Putamen (tissue), 1 donor: Measurements from ENCODE around the gene CDC42BPG.

Experiments
- DNase-seq: peaks from one replicate; pipeline ENCODE4 v3.0.0-alpha.2; 2016; ENCODE audit warnings: low spot score

CDC42BPG gene

DNA sequence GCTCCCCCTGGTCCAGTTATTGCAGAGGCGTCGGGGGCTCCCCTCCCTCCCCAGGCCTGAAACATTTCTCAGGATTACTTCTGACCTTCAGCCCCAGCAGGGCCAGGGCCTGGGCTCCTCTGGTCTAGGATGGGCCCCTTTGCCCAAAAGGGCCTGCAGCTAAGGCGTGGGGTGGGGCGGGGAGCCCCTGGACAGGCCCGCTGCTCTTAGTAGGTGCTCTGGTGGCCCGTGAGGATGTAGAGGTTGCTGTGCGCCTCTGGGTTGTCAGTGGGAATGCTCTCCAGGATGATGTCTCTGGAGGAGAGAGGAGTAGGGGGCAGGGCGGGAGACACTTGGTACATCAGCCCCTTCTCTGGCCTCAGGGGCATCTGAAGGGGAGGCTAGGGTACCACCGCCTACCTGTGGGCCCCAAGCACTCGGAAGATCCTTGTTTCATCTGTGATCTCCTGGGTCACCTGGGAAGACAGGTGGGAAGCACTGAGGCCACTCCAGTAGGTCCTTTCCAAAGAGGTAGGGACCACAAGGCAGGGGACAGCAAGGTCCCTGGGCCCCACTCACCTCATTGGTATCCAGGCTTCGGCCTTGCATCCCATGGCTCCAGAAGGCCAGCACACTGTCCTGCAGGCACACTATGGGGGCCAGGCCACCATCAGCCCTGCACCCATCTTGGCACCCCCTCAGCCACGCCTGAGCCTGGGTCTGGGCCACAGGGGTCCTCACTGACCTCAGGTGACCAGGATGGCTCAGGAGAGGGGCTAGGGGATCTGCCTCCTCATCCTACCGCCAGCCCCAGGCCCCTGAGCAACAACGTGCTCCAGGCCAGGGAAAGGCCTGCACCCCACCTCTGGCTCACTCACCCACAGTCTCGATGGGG is 54.9 kb downstream of the CDC42BPG start:
- no peak for DNase-seq

DNA sequence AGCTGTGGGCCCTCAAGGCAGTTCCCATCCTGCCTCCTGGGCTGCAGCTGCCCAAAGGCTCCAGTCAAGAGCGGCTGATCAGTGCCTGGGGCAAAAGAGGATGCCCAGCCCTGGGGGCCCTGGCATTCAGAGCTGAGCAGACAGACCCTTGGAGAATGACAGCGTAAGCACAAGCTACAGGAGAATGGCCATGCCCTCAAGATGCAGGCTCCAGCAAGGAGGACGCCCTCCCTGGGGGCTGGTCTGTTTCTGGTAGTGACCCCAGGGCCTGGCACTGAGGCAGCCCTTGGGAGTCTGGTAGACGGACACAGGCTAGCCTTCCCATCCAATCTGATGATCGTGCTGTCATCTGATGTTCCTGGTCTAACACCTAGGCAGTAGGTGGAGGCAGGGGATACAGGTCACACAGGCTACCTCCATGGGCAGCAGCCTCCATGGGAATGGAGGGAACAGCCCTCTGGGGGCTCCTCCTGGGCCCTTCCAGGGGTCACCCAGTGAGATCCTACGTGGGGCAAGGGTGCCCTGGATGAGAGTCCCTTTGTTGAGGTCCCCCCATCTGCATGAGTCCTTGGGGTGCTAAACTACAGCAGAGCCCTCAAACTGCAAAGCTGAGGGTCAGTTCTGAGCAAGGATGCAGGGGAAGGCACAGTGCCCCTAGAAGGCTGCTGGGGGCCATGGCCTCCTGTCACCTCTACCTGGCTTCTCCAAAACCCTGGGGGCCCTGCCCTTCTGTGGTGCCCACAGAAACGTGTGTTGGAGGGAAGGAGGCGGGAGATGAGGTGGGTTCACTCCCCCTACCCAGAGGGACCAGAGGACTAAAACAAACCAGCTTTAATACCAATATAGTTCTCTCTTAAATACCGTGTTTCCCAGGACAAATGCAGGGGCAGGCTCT is 55.9 kb downstream of the CDC42BPG start:
- no peak for DNase-seq

DNA sequence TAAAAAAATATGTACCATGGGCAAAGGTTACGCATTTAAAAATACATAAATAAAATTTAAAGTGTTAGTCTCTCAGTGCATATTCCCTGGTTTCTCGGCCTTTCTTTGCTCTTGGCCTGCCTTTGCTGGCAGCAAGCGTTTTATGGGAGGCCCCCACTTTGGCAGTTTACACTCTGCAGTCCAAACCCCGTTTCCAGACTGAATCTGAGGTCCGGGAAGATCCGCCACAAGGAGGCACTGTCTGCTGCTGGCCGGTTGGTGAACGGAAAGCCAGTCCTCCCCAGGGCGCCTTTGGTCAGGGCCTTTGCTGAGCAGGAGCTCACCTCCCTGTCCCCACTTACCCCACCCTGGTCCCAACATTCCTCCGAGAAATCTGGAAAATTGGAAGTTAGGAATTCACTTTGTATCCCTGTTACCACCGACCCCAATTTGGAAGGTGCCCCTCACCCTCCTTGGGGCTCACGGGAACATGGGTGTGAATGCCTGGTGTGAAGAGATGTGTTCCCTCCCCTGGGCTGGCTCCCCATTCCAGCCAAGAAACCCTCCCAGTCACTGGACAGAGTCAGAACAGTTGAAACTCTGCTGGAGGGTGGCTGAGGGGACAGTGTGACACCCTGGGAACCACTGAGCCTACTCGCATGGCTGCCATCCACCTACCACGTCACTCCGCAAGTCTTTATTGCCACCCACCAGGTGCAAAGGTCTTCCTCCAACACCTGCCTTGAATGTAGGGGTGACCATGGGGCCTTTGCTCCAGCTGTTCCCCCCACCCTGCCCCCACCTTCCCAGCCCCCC is 56.7 kb downstream of the CDC42BPG start:
- no peak for DNase-seq

DNA sequence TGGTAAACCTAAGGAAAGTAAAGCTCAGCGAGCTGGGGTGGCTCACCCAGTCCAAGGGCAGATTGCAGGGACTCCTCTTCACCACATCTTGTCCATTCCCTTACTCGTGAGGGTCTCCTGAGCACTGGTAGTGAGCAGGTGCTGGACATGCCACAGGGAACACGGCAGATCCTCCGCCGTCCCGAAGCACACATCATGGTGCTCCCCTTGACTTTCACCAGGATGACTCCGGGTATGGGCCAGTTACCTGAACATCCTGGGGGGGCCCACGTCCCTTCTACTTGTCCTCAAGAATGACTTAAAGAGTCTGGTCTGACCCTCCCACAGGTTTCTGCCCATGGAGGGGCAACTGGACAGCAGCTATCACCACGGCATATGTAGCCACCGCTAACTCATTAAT is 58.1 kb downstream of the CDC42BPG start:
- no peak for DNase-seq

DNA sequence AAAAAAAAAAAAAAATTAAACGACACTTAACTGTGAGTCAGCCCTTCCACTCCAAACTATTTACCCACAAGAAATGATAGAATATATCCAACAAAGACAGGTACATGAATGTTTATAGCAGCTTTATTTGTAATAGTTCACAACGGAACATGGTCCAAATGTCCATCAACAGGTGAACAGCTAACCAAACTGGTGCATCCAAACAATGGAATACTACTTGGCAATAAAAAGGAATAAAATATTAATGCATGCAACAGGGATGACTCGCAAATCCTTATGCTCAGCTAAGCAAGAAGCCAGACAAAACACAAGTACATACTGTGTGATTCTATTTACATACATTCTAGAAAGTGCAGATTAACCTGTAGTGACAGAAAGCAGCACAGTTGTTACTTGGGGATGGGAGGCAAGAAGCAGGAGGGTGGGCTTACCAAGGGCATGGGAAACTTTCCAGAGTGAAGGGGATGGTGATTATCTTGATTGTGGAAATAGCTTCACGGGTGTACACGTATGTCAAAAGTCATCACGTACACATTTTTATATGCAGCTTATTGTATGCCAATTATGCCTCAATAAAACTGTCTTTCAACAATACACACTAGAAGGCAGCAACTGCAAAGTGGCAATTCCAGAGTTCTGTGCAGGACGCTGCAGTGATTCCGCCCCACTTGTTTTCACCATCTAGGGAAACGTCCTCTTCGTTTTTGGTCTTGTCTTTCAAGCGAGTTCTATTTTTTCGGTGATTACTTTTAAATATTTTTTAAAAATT is 59.5 kb downstream of the CDC42BPG start:
- no peak for DNase-seq

DNA sequence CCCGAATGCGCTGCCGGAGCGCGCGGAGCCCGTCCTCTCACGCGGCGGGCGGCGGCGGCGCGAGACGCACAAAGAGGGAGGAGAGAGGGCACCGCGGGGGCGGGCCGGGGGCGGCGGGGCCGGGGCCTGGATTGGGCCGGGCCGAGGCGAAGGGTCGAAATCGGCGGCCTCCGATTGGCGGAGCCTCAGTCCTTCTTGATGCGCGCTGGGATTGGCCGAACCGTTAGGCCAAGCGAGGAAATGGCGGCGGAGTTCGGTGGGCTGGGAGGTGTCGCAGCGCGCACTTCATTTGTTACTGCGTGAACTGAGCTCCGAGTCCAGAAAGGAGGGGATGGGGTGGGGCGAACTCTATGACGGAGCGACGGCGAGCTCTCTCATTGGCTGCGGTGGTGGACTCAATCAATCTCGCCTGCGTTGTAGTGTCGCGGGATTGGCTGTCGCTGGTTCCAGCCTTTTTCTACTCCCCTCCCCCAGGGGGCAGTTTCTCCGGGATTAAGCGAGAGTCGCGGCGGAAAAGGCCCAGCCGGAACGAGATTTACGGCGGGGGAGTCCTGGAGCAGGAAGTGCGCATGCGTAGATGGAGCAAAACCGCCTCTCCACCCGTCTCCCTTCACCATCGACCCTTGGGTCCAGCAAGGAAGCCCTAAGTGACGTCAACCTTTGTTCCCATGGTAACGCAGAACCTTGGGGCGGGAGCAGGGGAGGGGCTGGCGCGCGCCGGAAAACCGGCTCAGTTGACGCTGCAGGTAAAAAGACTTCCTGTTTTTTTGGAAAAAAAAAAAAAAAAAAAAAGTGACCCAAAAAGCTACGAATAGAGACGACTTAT is 65.8 kb downstream of the CDC42BPG start, which contains the start of gene SF1:
SF1 (minus strand) TSS at position 70 of the 826 bp plus-strand sequence. CDS start 150 bp downstream, outside the sequence.
- DNase-seq: peak; percentile 100

DNA sequence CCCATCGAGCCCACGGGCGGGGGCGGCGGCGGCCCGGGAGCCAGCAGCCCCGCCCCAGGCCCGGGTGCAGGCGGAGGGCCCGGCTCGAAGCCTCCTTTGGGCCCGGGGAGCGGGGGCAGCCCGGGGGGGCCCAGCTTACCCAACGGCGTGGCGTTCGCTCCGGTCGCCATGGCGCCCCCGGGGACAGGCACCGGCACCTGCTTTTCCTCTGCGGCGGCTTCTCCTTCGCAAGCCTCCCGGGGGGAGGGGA is 66.3 kb downstream of the CDC42BPG start:
- DNase-seq: no peak

DNA sequence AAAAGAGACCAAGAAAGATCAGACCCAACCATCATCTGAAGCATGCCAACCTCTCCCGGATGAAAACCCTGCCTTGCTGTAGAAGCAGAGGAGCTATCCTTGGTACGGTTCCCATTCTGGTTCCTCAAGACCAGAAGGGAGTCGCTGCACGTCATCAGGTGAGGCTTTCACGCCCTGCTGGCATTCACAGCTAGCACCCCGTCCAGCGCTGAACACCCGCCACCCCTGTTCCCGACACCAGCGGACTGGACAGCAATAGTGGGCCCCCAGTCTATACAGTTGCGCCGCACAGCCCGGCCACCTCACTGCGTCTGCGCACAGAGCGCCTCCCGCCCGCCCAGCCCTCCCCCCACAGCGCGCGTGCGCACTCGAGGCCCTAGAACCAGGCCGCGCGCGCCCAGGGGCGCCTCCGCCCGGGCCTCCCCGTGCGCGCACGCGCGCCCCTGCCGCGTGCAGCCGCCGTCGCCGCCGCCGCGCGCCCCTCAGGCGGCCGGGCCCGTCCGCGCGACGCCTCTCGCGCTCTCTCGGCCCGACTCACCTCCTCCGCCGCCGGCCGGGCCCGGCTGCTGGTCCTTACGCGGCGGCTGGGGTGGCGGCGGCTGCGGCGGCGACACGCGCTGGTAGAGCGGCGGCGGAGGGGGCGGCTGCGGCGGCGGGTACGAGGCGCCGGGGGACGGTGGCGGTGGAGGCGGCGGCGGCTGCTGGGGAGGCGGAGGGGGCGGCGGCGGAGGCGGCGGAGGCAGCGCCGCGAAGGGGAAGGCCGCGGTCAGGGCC is 66.8 kb downstream of the CDC42BPG start:
- DNase-seq: peak; percentile 85

DNA sequence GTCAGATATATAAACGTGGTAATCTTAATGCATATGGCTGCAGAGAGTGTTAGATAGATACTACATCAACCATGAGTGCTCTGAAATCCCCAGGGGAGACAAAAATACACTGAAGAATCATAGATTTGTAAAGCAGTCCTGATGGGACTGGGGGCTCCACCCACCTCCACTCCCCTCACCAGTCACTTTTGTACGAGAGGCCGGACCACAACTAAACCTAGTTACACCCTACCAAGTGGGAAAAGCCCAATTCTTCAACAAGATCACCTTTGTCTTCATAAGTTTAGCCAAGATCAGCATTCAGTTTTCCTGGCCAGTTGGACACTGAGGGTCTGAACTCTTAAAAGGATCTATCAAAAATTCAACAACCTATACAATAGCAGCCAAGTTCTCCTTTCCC is 67.6 kb downstream of the CDC42BPG start:
- no peak for DNase-seq

DNA sequence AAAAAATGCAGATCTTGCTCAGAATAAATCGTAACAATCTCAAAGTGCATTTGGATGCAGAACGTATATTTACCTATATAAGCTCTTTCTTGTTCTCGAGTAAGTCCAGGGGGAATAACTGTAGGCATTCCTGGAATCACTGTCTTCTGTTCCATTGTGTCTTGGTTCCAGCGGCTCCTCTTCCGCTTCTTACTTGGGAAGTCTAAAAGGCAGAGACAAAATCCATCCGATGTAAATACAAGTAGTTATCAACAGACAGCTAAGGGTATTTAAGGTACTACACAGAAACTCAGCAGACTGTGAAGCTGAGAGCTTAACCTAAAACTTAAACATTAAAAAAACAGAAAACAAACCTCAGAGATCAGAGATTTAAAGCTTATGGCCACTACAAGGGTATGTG is 68.0 kb downstream of the CDC42BPG start:
- no peak for DNase-seq

DNA sequence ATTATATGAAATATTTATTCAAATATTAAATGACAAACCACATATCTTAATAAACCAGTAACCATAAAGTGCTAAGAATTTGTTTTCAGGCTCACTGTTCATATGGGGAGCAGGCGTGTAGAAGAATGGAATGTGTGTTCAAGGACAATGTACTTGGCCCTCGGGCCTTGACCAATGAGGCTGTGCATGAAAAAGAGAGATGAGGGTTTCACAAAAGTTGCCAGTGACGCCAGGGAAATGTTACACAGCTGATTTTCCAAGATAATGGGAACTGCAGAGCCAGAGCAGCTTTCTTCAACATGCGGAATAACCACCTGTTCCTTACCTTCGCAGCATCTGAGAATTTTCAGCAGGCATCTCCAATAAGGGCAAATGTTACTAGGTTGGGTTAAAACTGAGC is 70.3 kb downstream of the CDC42BPG start:
- no peak for DNase-seq
